ENCODE data around the gene DUOXA1. TPM values are rescaled to one million over a fixed set of nuclear protein-coding genes. Genes with fewer than 3 reads are reported as not detected.

Gene DUOXA1
- total and polyA plus RNA-seq, 9 of the 15 experiments (the other 6 are each of a cell fraction or from before 2014, with no cell fraction given) = 0.17 to 0.74 (median 0.24) TPM; not detected in 6

DNA sequence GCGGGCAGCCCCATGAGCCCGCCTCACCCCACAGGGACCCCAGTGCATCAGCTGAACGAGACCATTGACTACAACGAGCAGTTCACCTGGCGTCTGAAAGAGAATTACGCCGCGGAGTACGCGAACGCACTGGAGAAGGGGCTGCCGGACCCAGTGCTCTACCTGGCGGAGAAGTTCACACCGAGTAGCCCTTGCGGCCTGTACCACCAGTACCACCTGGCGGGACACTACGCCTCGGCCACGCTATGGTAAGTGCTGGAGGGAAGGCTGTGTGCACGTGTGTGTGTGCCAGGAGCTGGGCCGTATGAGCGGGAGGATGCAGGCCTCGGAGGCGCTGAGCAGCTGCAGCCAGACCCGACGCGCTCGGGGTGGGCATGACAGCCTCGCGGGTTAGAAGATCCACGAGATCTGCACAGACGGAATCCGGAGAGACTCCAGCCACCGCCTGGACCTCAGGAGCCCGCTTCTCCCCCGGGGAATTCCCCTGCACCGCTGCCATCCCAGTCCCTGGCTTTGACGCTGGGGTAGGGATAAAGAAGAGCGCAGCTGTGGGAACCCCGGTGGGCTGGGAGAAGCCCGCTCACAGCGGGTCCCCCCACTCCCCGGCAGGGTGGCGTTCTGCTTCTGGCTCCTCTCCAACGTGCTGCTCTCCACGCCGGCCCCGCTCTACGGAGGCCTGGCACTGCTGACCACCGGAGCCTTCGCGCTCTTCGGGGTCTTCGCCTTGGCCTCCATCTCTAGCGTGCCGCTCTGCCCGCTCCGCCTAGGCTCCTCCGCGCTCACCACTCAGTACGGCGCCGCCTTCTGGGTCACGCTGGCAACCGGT is 13.0 kb downstream of the DUOXA1 start:
- no TSS peak for BruUV-seq (replicated peaks)
- FAIRE-seq (no peak), ATAC-seq (no peak), DNase-seq (ENCODE audit: extremely low read depth in 1 of 4, low spot score in 3 of 4) (no peak)
- Histone ChIP-seq H3K4me1 (replicated peaks in 1 of 2; ENCODE audit: control insufficient read depth in 2 of 2, insufficient read depth in 2 of 2, low read length in 2 of 2) (peaks cover 0 to 32% of the 10 kb centered on the region in 2 experiments; a peak in 3 of 5 replicates), H3K27me3 (ENCODE audit: control insufficient read depth in 2 of 2, insufficient read depth in 2 of 2, low read length in 2 of 2) (peaks cover 2 to 37% of the 10 kb centered on the region in 2 experiments; a peak in 4 of 5 replicates), H3K9me1 (ENCODE audit: control insufficient read depth, insufficient read depth, low read length) (no peaks in the 10 kb centered on the region), H3K79me2 (ENCODE audit: control insufficient read depth, insufficient read depth, low read length) (no peaks in the 10 kb centered on the region), H3K27ac (ENCODE audit: extremely low read depth, low read depth, low read length) (no peak overlapping the region), H3K9me3 (replicated peaks; ENCODE audit: control insufficient read depth, insufficient read depth, low read depth, low read length) (no peaks in the 10 kb centered on the region), H3K4me2 (ENCODE audit: insufficient read depth, low read length) (no peak overlapping the region), H3K4me3 (no peak overlapping the region), H4K20me1 (replicated peaks; ENCODE audit: control insufficient read depth, insufficient read depth, low read length) (no peaks in the 10 kb centered on the region), H2AFZ (ENCODE audit: low read depth, low read length) (no peak overlapping the region), H3K36me3 (ENCODE audit: control insufficient read depth, insufficient read depth, low read length) (no peaks in the 10 kb centered on the region), H3K9ac (ENCODE audit: insufficient read depth in 1 of 2, low read depth in 2 of 2, low read length in 2 of 2) (no peak overlapping the region)
- ChIA-PET POLR2A (no interaction called here), CTCF (ENCODE audit: low intra/inter-chr PET ratio) (no interaction called here)
- in situ Hi-C loops (cut with MboI) (loop anchor here (25.0 kb wide), 1 partner anchor 154 kb away; the partner anchor contains the start of gene TERB2), intact Hi-C loops (cut with micrococcal nuclease) (no loop called here)
- 81% methylated on average over 49 of the region's 65 CpGs for WGBS (ENCODE audit: insufficient coverage, low coverage, missing lambda C conversion rate)
- TF ChIP-seq, protein P1, sequence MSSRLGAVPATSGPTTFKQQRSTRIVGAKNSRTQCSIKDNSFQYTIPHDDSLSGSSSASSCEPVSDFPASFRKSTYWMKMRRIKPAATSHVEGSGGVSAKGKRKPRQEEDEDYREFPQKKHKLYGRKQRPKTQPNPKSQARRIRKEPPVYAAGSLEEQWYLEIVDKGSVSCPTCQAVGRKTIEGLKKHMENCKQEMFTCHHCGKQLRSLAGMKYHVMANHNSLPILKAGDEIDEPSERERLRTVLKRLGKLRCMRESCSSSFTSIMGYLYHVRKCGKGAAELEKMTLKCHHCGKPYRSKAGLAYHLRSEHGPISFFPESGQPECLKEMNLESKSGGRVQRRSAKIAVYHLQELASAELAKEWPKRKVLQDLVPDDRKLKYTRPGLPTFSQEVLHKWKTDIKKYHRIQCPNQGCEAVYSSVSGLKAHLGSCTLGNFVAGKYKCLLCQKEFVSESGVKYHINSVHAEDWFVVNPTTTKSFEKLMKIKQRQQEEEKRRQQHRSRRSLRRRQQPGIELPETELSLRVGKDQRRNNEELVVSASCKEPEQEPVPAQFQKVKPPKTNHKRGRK (tag; IDR thresholded peaks at IDR 0.05) = no peak
- TF ChIP-seq CCNT2 (IDR thresholded peaks at IDR 0.05; ENCODE audit: borderline replicate concordance, extremely low read depth, insufficient read length, low read depth, low read length) (no peak), CSDE1 (IDR thresholded peaks at IDR 0.05) (no peak), CREB1 (IDR thresholded peaks at IDR 0.05) (no peak), CREB1 (CRISPR knock-in tag; IDR thresholded peaks at IDR 0.05) (no peak)
- TF ChIP-seq, protein P2, sequence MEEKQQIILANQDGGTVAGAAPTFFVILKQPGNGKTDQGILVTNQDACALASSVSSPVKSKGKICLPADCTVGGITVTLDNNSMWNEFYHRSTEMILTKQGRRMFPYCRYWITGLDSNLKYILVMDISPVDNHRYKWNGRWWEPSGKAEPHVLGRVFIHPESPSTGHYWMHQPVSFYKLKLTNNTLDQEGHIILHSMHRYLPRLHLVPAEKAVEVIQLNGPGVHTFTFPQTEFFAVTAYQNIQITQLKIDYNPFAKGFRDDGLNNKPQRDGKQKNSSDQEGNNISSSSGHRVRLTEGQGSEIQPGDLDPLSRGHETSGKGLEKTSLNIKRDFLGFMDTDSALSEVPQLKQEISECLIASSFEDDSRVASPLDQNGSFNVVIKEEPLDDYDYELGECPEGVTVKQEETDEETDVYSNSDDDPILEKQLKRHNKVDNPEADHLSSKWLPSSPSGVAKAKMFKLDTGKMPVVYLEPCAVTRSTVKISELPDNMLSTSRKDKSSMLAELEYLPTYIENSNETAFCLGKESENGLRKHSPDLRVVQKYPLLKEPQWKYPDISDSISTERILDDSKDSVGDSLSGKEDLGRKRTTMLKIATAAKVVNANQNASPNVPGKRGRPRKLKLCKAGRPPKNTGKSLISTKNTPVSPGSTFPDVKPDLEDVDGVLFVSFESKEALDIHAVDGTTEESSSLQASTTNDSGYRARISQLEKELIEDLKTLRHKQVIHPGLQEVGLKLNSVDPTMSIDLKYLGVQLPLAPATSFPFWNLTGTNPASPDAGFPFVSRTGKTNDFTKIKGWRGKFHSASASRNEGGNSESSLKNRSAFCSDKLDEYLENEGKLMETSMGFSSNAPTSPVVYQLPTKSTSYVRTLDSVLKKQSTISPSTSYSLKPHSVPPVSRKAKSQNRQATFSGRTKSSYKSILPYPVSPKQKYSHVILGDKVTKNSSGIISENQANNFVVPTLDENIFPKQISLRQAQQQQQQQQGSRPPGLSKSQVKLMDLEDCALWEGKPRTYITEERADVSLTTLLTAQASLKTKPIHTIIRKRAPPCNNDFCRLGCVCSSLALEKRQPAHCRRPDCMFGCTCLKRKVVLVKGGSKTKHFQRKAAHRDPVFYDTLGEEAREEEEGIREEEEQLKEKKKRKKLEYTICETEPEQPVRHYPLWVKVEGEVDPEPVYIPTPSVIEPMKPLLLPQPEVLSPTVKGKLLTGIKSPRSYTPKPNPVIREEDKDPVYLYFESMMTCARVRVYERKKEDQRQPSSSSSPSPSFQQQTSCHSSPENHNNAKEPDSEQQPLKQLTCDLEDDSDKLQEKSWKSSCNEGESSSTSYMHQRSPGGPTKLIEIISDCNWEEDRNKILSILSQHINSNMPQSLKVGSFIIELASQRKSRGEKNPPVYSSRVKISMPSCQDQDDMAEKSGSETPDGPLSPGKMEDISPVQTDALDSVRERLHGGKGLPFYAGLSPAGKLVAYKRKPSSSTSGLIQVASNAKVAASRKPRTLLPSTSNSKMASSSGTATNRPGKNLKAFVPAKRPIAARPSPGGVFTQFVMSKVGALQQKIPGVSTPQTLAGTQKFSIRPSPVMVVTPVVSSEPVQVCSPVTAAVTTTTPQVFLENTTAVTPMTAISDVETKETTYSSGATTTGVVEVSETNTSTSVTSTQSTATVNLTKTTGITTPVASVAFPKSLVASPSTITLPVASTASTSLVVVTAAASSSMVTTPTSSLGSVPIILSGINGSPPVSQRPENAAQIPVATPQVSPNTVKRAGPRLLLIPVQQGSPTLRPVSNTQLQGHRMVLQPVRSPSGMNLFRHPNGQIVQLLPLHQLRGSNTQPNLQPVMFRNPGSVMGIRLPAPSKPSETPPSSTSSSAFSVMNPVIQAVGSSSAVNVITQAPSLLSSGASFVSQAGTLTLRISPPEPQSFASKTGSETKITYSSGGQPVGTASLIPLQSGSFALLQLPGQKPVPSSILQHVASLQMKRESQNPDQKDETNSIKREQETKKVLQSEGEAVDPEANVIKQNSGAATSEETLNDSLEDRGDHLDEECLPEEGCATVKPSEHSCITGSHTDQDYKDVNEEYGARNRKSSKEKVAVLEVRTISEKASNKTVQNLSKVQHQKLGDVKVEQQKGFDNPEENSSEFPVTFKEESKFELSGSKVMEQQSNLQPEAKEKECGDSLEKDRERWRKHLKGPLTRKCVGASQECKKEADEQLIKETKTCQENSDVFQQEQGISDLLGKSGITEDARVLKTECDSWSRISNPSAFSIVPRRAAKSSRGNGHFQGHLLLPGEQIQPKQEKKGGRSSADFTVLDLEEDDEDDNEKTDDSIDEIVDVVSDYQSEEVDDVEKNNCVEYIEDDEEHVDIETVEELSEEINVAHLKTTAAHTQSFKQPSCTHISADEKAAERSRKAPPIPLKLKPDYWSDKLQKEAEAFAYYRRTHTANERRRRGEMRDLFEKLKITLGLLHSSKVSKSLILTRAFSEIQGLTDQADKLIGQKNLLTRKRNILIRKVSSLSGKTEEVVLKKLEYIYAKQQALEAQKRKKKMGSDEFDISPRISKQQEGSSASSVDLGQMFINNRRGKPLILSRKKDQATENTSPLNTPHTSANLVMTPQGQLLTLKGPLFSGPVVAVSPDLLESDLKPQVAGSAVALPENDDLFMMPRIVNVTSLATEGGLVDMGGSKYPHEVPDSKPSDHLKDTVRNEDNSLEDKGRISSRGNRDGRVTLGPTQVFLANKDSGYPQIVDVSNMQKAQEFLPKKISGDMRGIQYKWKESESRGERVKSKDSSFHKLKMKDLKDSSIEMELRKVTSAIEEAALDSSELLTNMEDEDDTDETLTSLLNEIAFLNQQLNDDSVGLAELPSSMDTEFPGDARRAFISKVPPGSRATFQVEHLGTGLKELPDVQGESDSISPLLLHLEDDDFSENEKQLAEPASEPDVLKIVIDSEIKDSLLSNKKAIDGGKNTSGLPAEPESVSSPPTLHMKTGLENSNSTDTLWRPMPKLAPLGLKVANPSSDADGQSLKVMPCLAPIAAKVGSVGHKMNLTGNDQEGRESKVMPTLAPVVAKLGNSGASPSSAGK (IDR thresholded peaks at IDR 0.05) = no peak
